Fibroblast of peridontal ligament (primary cell): Measurements from ENCODE around the gene FAM83E.
A peak's percentile ranks its signal among the peaks of the same experiment; 100 is the strongest.
"Not testable (repeated sequence)": the region's sequence is repeated elsewhere in the genome, so short reads cannot be mapped to it uniquely, and the experiment has no call there.

Experiments used
- DNase-seq: peaks from one replicate; pipeline ENCODE4 v3.0.0-alpha.2; 2010; ENCODE audit errors: extremely low read depth

FAM83E gene

DNA sequence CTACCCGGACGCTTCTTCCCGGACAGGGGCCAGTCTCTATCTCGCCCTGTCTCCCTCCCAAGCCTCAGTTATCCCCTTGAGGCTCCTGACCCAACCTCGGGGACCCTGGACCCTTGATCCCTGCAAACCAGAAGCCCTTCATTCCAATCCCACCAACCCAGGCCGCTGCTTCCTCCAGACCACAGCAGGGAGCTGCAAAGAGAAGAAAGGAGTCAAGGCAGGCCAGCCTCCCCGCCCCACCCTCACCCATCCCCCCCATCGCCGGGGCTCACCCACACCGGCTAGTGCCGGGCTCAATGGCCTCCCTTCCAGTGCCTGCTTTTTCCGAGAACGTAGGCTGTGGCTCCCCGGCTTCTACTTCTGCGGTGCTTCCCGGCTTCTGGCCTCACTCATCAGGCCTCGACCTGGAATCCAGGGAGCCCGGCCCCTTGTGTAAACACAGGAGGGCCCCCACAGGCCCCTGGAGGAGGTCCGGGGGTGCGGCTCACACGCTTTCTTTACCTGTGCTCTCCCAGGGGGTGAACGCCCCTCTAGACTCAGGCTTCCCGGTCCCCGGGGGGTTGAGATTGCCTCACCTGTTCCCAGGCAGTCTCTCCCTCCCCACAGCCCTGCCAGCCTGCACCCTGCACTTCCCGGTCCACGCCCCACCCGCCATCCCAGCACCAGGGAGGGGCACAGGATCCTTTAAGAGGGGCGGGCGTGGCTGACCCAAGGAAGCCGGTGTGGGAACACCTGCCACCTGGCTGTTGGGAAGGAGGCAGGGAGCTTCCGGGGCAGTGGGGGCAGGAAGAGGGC lies at the start of gene FAM83E:
TSS of gene FAM83E (minus strand) at position 641 of the 795 bp plus-strand sequence. CDS start 1,704 bp downstream, outside the sequence.
- no peak for DNase-seq

DNA sequence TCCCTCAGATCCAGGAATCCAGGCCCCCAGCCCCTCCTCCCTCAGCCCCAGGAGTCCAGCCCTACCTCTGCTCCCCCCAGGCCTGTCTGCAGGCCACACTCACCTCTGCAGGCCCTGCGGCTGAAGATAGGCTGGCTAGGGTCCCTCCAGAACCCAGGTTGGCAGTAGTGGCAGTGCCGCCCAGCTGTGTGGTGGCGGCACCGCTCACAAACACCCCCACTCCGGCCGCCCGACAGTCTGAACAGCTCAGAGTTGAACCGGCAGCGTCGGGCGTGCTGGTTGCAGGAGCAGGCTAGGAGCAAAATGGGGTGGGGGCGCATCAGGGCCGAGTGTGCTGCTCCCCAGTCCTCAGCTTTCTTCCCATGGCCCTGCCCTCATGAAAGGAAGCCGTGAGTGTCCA lies 49.6 kb upstream of the FAM83E start:
- DNase-seq, result no peak

DNA sequence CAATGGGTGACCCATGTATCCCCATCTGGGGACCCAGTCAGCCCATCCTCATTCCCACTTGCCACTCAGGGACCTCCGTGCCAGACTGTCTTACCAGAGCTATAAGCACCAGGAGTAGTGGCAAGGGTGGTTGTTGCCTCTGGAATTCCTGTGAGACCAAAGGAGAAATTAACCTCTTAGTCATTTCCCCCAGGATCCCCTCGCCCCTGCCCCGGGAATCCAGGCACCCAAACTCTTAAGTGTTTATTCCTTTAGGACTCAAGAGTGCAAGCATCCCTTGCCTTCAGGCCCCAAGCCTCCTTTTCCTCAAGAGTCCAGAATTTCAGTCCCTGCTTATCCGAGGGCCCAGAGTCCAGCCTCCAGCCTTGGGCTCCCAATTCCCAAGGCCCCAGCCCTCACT lies 48.8 kb upstream of the FAM83E start:
- DNase-seq, result no peak

DNA sequence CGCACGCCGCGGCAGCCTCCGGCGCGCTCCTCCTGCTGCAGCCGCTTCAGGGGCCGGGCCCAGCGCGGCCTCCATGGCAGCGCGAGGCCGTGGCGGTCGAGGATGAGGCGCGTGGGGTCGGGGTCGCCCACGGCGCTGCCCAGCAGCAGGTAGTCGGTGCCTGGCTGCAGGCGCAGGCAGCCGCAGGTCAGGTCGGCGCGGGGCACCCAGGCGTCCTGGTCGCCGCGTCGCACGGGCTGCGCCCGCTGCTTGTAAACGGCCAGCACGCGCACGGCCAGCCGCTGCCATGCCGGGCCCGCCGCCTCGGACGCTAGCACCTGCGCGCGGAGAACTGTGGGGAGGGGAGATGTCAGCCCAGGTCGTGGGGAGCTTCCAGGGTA lies 46.8 kb upstream of the FAM83E start:
- DNase-seq, result no peak

DNA sequence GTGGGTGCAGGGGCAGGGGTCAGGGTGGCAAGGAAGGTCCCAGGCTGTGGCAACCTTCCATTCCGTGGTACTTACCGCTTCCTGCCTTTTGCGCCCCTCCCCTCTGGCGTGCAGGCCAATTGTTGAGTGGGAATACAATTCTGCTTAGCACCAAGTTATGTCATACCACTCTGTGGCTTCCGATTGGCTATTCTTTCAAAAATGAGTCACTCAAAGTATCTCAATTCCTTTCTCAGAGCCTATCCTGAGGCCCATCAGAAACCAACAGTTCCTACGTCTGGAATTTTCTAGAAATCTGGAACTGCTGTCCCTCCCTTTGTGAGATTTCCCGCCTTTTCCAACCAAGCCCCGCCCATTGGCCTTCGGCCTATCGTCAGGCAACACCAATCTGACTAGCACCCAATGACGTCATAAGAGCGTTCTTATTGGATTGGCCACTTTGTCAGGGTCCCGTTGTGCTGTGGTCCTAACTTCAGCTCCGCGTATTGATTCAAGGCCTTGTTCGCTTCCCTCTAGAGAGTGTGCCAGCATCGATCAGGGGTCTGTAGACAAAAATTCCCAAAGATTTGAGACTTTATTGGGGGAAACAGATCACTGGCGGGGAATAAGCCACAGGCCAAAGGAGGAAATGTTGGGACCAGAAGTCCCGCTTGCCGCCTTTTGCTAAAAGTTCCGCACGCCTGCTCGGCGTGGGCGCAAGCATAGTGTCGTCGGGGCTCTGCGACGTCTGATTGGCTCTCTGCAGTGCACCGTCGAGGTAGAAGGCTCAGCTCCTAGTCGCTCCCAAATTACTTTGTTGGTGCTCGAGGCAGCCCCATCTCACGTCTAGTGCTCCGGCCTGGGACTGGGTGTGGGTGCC lies 46.2 kb upstream of the FAM83E start:
- peak; percentile 90 for DNase-seq

DNA sequence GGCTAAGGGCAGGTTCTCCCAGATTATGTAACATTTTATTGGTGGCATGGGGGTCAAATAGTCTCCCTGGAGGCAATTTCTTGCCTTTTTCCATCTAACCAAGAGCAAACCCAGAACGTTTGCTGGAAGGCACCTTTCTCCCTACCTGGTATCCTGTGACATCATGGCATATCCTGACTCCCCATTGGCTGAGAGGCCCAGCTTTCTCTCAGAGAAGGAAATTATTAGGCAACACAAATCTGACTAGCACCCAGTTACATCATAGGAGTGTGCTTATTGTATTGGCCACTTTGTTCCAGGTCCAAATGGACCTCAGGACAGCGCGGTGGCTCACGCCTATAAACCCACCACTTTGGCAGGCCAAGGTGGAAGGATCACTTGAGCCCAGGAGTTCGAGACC lies 44.9 kb upstream of the FAM83E start:
- DNase-seq, result no peak

DNA sequence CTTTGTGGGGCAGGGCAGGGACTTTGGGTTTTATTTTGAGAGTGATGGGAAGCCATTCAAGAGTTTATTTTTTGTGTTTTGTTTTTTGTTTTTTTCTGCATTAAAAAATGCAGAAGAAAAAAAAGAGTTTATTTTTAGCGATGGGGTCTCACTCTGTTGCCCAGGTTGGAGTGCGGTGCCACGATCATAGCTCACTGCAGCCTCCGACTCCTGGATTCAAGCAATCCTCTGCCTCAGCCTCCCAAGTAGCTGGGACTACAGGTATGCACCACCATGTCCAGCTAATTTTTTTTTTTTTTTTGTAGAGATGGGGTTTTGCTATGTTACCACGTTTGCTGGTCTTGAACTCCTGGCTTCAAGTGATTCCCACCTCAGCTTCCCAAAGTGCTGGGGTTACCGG lies 43.6 kb upstream of the FAM83E start:
- DNase-seq, result no peak

DNA sequence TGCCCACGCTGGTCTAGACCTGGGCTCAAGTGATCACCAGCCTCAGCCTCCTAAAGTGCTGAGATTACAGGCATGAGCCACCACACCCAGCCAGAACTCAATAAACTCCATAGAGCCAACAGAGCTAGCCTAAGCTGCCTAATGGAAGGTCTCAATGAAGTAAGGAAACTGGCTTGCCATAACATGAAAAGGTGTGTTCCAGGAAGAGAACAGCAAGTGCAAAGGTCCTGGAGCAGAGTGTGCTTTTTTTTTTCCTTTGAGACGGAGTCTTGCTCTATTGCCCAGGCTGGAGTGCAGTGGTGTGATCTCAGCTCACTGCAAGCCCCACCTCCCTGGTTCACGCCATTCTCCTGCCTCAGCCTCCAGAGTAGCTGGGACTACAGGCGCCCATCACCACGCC lies 43.0 kb upstream of the FAM83E start:
- DNase-seq, result not testable (repeated sequence)

DNA sequence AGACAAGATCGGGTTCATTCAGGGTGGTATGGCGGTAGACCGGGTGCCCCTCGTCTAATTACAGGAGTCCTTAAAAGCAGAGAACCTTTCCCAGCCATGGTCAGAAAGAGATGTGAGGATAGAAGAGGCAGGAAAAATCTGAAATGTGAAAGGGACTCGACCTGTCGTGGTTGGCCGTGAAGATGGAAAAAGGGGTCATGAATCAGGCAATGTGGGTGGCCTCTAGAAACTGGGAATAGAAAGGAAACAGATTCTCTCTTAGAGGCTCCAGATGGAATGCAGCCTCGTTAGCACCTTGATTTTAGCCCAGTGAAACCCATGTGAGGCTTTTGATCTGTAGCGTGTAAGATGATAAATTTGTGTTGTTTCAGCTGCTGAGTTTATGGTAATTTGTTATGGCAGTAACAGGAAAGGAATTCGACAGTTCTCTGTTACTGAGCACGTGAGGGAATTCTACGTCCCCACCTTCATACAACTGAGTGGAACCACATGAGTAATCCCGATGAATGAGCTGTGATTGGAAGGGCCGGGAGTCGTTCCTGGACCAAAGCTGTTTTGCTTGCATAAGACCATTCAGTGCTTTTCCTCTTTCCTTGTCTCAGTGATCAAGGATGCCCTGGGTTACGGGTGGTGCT lies 42.1 kb upstream of the FAM83E start:
- peak; percentile 89 for DNase-seq

DNA sequence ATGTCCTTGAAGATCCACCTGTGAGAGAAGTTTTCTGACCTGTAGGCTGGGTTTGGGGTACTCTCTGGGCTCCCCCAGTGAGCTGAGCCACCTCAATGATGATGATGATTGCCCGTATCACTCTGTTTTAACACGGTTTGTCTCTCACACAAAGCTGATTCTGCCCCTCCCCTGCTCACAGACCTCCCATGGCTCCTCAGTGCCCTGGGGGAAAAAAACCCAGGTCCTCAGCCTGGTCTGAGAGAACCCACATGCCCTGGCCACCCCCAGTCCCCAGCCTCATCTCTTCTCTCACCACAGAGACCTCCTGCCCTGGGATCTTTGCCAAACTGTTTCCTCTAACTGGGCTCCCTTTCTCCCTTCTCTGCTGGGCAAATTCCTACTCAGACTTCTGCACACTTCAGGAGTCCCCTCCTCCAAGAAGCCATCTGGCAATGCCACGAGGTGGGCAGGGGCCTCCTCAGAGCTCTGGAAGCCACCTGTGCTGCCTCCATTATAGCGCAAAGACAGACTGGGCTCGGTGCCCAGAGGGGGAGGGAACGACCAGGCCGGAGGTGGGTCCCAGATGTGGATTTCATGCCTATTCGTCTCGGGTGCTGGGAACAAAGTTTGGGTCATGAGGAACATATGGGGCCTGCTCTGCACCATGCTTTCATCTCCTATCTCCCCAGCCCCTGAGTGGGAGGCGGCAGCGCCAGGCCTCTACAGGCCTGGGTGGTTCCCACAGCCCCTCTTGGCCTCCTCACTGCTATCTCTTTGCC lies 39.6 kb upstream of the FAM83E start:
- DNase-seq, result no peak

DNA sequence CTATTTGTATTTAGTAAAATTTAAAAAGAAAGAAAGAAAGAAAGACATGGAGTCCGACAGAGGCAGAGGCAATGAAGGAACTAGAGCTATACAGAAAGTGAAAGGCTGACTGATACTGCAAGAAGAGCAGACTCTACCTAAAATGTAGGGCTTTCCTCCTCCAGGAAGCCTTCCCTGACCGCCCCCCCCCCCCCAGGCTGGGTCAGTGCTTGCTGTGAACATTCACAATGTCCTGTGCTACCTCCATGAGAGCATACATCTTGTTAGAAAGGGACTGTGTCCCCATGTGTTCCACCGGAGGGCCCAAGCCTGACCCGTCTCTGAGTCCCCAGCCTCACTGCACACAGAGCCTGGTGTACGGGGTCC lies 36.8 kb upstream of the FAM83E start:
- no peak for DNase-seq

DNA sequence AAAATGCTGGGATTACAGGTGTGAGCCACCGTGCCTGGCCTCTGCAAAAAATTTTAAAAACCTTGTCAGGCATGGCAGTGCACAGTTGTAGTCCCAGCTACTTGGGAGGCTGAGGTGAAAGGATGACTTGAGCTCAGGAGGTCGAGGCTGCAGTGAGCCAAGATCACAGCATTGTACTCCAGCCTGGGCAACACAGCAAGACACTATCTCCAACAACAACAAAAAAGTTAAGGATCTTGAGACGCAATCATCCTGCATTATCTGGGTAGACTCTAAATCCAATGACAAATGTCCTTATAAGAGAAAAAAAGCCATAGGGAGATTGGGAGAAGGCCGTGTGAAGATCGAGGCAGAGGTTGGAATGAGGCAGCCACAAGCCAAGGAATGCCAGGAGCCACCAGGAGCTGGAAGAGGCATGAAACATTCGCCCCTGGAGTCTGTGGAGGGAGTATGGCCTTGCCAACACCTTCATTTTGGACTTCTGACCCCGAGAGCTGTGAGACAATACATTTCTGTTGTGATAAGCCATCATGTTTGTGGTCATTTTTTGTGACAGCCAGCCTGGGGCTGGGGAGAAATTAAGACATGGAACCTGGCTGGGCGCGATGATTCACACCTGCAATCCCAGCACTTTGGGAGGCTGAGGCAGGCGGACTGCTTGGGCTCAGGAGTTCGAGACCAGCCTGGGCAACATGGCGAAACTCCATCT lies 36.3 kb upstream of the FAM83E start:
- no peak for DNase-seq

DNA sequence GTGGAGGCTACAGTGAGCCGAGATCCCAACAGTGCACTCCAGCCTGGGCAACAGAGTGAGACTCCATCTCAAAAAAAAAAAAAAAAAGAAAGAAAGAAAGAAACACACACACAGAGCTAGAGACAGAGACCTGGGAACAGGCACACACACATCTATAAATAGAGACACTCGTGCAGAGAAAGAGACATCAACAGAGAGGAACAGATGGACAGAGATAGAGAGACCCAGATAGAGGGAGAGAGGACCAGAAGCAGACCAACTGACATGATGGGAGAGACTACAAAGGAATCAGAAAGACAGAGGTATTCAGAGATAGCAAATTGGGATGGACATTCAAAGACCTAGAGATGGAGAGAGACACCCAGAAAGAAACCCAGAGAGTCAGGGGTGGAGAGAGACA lies 33.3 kb upstream of the FAM83E start:
- DNase-seq, result no peak

DNA sequence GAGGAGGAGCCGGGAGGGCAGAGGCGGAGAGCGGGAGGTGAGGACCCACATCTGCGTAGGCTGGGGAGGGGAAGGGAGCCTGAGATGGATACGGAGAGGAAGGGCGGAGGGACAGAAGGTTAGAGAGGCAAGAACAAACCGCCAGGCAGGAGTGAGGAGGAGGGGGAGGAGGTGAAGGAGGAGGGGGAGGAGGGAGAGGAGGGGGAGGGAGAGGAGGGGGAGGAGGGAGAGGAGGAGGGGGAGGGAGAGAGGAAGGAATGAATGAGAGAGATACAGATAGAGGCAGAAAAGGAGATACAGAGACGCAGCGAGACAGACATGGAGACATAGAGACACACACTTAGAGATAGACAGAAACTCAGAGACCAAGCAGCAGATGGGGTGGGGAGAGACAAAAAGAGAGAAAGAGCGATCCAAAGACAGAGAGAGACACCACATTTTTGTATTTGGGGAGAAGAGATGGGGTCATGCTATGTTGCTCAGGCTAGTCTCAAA lies 31.9 kb upstream of the FAM83E start:
- no peak for DNase-seq

DNA sequence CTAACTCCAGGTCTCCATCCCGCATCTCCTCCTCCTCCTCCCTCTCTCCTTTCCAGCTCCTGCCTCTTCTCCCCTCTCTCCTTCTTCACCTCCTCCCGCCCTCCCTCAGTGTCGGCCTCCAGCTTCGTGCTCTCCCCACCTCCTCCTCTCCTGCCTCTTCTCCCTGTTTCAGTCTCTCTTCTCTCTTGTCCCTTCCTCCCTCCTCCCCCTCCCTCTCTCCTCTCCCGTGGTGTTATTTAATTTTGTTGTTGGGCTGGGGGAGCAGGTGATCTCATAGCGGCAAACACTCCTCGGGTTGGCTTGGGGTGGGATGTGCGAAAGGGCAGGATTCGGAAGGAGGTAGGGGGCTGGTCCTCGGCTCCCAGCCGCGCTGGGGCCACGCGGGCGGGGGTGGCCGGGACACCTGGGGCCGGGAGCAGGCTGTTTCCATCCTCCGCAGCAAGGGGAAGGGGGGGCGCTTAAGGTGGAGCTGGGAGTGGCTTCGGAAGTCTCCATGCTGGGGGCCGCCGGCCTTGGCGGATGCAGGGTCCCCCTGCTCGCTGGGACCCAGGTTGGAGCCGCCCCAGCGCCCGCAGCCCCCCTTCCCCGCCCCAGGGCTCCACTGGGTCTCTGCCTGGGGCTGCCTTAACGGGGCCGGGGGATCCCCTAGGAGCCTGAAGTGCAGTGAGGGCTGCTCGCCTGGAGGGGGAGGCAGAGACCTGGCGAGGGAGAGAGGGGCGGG lies 31.3 kb upstream of the FAM83E start, which contains the start of gene CA11:
TSS of gene CA11 (minus strand) at position 187 of the 721 bp plus-strand sequence. CDS start 555 bp downstream, outside the sequence.
- DNase-seq, result peak; percentile 63

DNA sequence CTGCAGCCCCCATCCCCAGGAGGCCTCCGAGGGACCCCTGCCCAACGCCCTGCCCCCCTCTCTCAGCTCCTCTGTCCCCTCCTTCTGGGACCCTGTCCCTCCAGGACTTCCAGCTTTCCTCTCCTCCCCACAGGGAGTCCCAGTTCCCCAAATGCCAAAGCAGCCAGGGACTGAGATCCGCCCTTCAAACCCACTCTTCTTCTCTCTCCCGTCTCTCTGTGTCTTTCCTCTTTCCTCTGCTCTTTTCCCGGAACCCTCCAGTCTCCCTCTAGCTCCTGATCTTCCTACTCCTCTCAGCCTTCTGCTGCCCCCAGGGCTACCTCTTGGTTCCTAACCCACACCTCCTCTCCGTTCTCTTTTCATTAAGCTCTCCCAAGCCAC lies 30.7 kb upstream of the FAM83E start:
- no peak for DNase-seq

DNA sequence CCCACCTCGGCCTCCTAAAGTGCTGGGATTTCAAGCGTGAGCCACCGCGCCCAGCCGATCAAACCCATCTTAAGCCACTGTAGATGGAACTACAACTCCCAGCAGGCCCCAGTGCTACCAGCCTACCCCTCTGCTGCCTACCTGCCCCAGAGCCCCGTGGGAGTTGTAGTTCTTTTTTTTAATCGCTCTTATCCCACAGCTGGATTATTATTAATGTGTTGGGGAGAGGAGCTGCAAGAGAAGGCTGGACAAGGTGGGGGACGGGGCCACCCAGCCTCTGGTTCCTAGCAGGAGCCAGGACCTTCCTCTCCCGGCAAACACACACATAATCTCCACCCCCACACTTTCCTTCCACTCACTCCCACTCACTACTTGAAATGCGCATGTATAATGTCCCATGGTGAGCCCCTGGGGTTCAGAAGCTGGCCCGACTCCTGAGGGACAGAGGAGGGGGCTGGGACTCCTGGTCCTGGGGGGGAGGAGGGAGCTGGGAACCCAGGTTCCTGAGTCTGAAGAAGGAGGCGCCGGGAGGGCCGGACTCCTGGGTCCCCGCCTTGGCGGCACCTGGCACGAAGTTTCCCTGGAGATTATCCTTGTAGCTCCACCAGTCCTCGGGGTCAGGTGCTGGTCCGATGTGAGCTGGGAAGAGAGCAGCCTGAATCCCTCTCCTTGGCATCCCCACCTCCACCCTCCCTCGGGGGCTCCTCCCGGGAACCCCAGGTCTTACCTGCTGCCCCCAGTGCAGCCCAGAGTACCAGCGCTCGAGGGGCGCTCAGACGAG lies 30.2 kb upstream of the FAM83E start:
- peak; percentile 62 for DNase-seq

DNA sequence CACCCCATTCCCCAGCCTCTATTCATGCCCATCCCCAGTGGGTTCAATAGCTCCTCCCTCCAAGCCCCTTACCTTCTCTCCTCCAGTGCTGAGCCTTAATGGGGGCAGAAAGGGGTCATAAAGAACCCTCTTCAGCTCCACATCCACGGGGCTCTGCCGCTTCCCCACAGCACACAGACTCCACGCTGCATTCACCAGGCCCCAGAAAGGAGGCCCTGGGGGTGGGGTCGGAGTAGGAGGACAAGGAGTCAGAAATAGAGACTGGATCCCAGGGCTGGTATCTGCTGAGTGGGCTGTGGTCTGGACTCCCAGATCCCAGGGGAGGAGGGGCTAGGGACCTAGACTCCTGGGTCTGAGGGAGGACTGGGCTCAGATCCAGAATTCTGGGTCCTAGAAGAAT lies 29.5 kb upstream of the FAM83E start:
- DNase-seq, result no peak

DNA sequence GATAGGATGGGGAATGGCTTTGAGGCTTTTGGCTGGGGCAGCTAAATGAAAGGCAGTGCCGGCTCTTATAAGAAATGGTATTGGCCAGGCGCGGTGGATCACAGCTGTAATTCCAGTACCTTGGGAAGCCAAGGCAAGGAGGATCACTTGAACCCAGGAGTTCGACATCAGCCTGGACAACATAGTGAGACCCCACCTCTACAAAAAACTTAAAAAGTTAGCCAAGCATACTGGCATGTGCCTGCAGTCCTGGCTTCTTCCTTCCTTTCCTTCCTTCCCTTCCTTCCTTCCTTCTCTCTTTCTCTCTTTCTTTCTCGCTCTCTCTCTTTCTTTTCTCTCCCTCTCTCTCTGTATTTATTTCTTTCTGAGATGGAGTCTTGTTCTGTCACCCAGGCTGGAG lies 28.0 kb upstream of the FAM83E start:
- no peak for DNase-seq

DNA sequence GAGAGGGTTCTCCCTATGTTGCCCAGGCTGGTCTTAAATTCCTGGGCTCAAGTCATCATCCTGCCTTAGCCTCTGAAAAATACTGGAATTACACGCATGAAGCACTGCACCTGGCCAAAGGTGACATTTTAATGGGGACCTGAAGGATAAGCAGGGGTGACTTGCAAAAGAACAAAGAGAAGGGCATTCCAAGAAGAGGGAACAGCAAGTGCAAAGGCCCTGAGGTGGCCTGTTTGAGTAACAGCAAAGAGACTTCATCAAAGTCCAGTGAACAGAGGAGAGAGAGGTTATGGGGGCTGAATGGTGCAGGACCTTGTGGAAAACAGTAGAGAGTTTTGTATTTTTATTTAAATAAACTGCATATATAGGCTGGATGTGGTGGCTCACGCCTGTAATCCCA lies 27.0 kb upstream of the FAM83E start:
- no peak for DNase-seq
